Omental fat pad (tissue), 4 donors: ENCODE data around the gene PDIA4. TPM values are rescaled to one million over a fixed set of nuclear protein-coding genes. Genes with fewer than 3 reads are reported as not detected.

Source experiments
- ATAC-seq: fragments of 150-250 bp; one replicate; pipeline ENCODE4 v1.9.1; 2016; ENCODE audit warnings: mild to moderate bottlenecking, moderate library complexity; ENCODE audit not compliant: low FRiP score
- DNase-seq: peaks from one replicate; pipeline ENCODE4 v3.0.0-alpha.2; 2019; ENCODE audit warnings: low spot score
- CTCF ChIP-seq, 3 donors: fragments of 450-650 bp; IDR thresholded peaks; one replicate each; pipeline ENCODE4 v1.5.1; 2016 to 2017; ENCODE audit warnings: antibody characterized with exemption in 3 of 3, mild to moderate bottlenecking in 3 of 3, moderate library complexity in 2 of 3
- small RNA-seq: library from RNA; depleted of rRNA; stranded (forward); fragments of <200 nt; gene quantifications from one replicate; pipeline ENCODE3, GENCODE V24; 2016
- total RNA-seq, 4 donors: library from RNA; depleted of rRNA; stranded (reverse); fragments of >200 nt; gene quantifications; one replicate each; pipeline ENCODE4 v1.1.0, GENCODE V29; 2016

Gene PDIA4
- total RNA-seq, 4 donors from 2014 or later = 57.1 to 114 (median 74.0) TPM

DNA sequence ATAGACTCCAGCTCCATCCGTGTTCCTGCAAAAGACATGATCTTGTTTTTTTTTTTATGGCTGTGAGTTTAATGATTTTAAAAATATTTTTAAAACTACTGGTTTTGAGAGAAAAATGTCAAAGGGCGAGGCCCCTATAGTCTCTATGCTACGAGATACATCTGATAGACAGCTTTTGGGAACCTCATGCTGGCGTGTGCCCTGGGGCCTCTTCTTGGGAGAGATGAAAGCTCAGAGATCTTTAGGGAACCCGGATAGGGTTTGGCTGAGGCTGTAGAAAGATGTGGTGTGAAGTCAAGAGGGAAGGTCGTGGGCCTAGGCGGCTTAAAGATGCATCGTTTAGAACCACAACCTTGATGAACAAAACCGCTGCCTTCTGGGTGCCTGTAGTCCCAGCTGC, 70.2 kb downstream of the PDIA4 start:
- DNase-seq (no peak), ATAC-seq (no peak)
- TF ChIP-seq CTCF (IDR thresholded peaks at IDR 0.05) = no peak

DNA sequence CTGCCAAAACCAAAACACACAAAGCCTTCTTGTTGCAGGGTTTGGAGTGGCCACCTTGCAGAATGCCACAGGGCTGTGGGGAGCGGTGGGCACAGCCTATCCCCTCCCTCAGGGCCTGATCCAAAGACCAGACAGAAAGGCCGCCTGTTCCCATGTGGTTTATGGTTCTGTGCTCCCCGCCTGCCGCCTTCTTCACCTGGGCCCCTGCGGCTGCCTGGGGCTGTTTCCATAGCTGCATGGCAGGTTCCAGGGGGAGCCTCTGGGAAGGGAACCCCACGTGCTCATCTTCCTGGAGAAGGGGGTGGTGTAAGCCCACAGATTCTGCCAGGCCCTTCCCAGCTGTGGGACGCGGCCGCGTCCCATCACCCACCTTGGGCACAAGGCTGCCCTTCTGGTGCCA, 73.5 kb downstream of the PDIA4 start:
- DNase-seq (no peak), ATAC-seq (no peak)
- TF ChIP-seq CTCF (IDR thresholded peaks at IDR 0.05) = no peak

- ATAC-seq (no peak), DNase-seq (no peak)
- TF ChIP-seq CTCF (IDR thresholded peaks at IDR 0.05) = no peak
Observed at GRCh38 chr7:148953676-148954075, 74.6 kb downstream of the PDIA4 start.

Small RNA genes lying within 50 kb of the gene (small RNA-seq; reads per million reads assigned to genes)
- gene COX6B1P1 (not detected), gene RNU6-650P (not detected), gene RNY1 (573 reads per million, percentile 98 among the genes with 10 or more reads in this experiment), gene RNY3 (146 reads per million, percentile 97 among the genes with 10 or more reads in this experiment), gene RNY4 (1,224 reads per million, percentile 99 among the genes with 10 or more reads in this experiment)

Other genes with a start within 250 kb of the PDIA4 start
- 1 to 10 TPM; 1.7 to 5.8 (median 2.4) TPM for gene EZH2, start 144.2 kb downstream of the PDIA4 start, total RNA-seq
- gene ZNF786, start 62.2 kb upstream of the PDIA4 start, total RNA-seq = 1 to 10 TPM; 3.0 to 6.0 (median 3.9) TPM
- gene ZNF425, start 97.8 kb upstream of the PDIA4 start, total RNA-seq = 1 to 10 TPM; 1.1 to 1.6 (median 1.5) TPM
- gene ZNF398, start 118.9 kb upstream of the PDIA4 start, total RNA-seq = 10 to 100 TPM; 11.5 to 23.5 (median 17.1) TPM
- 10 to 100 TPM; 10.6 to 83.3 (median 17.7) TPM for gene ZNF282, start 167.0 kb upstream of the PDIA4 start, total RNA-seq
- gene ZNF212, start 211.1 kb upstream of the PDIA4 start, total RNA-seq = 1 to 10 TPM; 2.4 to 8.5 (median 5.0) TPM
- gene ZNF783, start 233.7 kb upstream of the PDIA4 start, total RNA-seq = 10 to 100 TPM in 3 of 4 donors, 1 to 10 TPM in 1; 9.7 to 24.6 (median 15.9) TPM